NB4 (cell line): ENCODE measurements around the gene KSR1.
"Not testable (repeated sequence)": the region's sequence is repeated elsewhere in the genome, so short reads cannot be mapped to it uniquely, and the experiment has no call there.

ENCODE experiments used
- POLR2A ChIP-seq: IDR thresholded peaks from 2 replicates; pipeline ENCODE4 v1.6.1; 2011; ENCODE audit warnings: mild to moderate bottlenecking; ENCODE audit not compliant: insufficient read length; ENCODE audit errors: extremely low read depth
- TF ChIP-seq, protein P1 (sequence below): IDR thresholded peaks from one replicate; pipeline ENCODE4 v1.5.1; 2012; ENCODE audit warnings: low read depth, low read length

DNA sequence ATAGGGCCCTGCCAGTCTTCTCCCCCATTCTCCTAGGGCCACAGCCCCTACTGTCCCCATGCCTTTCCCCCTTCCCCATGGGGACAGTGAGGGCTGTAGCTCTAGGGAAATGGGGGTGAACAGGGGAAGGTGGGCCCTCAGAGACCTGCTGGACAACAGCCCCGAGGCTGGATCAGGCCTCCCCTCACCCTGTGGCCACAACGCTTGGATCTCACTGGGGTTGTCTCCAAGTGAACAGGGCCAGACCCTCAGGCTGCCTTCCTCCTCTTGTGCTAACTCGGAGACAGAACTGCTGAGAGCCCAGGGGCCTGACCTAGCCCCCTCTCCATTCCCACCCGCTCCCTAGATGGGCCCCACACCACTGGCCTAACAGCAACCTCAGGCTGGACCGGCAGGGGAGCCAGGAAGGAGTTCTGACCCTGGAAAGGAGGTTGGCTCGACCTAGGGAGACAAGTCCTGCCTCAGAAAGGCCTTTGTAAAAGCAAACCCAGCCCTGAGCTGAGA is 215.8 kb downstream of the KSR1 start:
- TF ChIP-seq, protein P1, sequence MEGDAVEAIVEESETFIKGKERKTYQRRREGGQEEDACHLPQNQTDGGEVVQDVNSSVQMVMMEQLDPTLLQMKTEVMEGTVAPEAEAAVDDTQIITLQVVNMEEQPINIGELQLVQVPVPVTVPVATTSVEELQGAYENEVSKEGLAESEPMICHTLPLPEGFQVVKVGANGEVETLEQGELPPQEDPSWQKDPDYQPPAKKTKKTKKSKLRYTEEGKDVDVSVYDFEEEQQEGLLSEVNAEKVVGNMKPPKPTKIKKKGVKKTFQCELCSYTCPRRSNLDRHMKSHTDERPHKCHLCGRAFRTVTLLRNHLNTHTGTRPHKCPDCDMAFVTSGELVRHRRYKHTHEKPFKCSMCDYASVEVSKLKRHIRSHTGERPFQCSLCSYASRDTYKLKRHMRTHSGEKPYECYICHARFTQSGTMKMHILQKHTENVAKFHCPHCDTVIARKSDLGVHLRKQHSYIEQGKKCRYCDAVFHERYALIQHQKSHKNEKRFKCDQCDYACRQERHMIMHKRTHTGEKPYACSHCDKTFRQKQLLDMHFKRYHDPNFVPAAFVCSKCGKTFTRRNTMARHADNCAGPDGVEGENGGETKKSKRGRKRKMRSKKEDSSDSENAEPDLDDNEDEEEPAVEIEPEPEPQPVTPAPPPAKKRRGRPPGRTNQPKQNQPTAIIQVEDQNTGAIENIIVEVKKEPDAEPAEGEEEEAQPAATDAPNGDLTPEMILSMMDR = not testable (repeated sequence)
- TF ChIP-seq POLR2A = not testable (repeated sequence)
